Neural crest cell (in vitro differentiated cells): ENCODE results near the gene MAML3. TPM values are rescaled to one million over a fixed set of nuclear protein-coding genes. Genes with fewer than 3 reads are reported as not detected.

Source experiments
- DNase-seq: peaks from one replicate; pipeline ENCODE4 v3.0.0; 2021; ENCODE audit warnings: low read depth, mixed read lengths, low spot score
- H3K27ac Mint-ChIP-seq: one replicate; pipeline ENCODE4 v1.8.0; 2021; ENCODE audit warnings: mild to moderate bottlenecking, mixed read lengths; ENCODE audit not compliant: unreplicated experiment
- H3K27me3 Mint-ChIP-seq: 2 replicates; pipeline ENCODE4 v1.8.0; 2021; ENCODE audit warnings: low read depth, mild to moderate bottlenecking, mixed read lengths
- H3K36me3 Mint-ChIP-seq: 2 replicates; pipeline ENCODE4 v1.8.0; 2021; ENCODE audit warnings: low read depth, mild to moderate bottlenecking, mixed read lengths
- H3K4me1 Mint-ChIP-seq: 2 replicates; pipeline ENCODE4 v1.8.0; 2021; ENCODE audit warnings: mixed read lengths
- H3K4me3 Mint-ChIP-seq: one replicate; pipeline ENCODE4 v1.8.0; 2021; ENCODE audit warnings: mild to moderate bottlenecking, mixed read lengths
- H3K9me3 Mint-ChIP-seq: 2 replicates; pipeline ENCODE4 v1.8.0; 2021; ENCODE audit warnings: mixed read lengths
- CTCF ChIP-seq: fragments of 200-600 bp; sonication (generic); conservative IDR thresholded peaks from 2 replicates; pipeline ENCODE4 v1.5.0; 2021; ENCODE audit warnings: antibody characterized with exemption, mild to moderate bottlenecking
- total RNA-seq: library from RNA; stranded (reverse); gene quantifications from 2 replicates; pipeline ENCODE4 v1.2.1, GENCODE V29; 2021

MAML3 gene
- total RNA-seq, 1 donor from 2014 or later, result 21.8 TPM

- Mint-ChIP-seq H3K4me1 (no peaks in the 10 kb centered on the region), H3K4me3 (no peak overlapping the region), H3K36me3 (no peaks in the 10 kb centered on the region), H3K27me3 (no peaks in the 10 kb centered on the region), H3K27ac (no peak overlapping the region), H3K9me3 (no peaks in the 10 kb centered on the region)
- no peak for TF ChIP-seq CTCF
- no peak for DNase-seq
Measured at GRCh38 chr4:140187316-140187695, 33.3 kb upstream of the MAML3 start.

GRCh38 chr4:140186651-140187315, 32.8 kb upstream of the MAML3 start:
- DNase-seq, result no peak
- no peaks in the 10 kb centered on the region for H3K4me1 Mint-ChIP-seq
- no peak overlapping the region for H3K27ac Mint-ChIP-seq
- no peaks in the 10 kb centered on the region for H3K36me3 Mint-ChIP-seq
- H3K27me3 Mint-ChIP-seq, result no peaks in the 10 kb centered on the region
- no peak for TF ChIP-seq CTCF
- H3K9me3 Mint-ChIP-seq, result no peaks in the 10 kb centered on the region
- H3K4me3 Mint-ChIP-seq, result no peak overlapping the region

- Mint-ChIP-seq H3K27me3 (no peaks in the 10 kb centered on the region), H3K36me3 (no peaks in the 10 kb centered on the region), H3K27ac (no peak overlapping the region), H3K4me3 (no peak overlapping the region), H3K9me3 (no peaks in the 10 kb centered on the region), H3K4me1 (no peaks in the 10 kb centered on the region)
- no peak for TF ChIP-seq CTCF
- DNase-seq, result no peak
Measured at GRCh38 chr4:140186082-140186438, 32.1 kb upstream of the MAML3 start.

- TF ChIP-seq CTCF, result no peak
- Mint-ChIP-seq H3K4me3 (no peak overlapping the region), H3K36me3 (no peaks in the 10 kb centered on the region), H3K9me3 (no peaks in the 10 kb centered on the region), H3K27ac (no peak overlapping the region), H3K4me1 (no peaks in the 10 kb centered on the region), H3K27me3 (no peaks in the 10 kb centered on the region)
- DNase-seq, result no peak
Measured at GRCh38 chr4:140185412-140186081, 31.6 kb upstream of the MAML3 start.

DNA sequence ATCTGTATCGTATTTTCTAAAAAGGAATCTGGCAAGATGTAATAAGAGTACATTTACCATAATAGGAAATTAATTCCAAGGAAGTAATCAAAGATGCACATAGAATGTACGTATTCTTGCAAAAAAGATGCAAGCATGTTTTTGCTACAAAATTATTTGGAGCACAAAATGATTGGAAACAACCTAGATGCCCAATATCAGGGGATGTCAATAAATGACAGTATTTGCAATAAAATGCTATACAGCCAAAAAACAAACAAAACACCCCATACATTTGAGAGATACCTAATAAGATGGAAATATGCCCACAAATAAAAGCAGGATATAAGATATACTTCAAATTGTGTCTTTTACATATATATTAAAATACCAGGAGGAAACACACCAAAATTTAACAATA, 29.3 kb upstream of the MAML3 start:
- Mint-ChIP-seq H3K4me3 (no peak overlapping the region), H3K27ac (no peak overlapping the region), H3K36me3 (no peaks in the 10 kb centered on the region), H3K27me3 (no peaks in the 10 kb centered on the region), H3K4me1 (no peaks in the 10 kb centered on the region), H3K9me3 (no peaks in the 10 kb centered on the region)
- no peak for DNase-seq
- TF ChIP-seq CTCF, result no peak
